SH-SY5Y (cell line): Measurements from ENCODE around the gene PCMTD2.

Experiments
- GATA2 ChIP-seq: IDR thresholded peaks from 2 replicates; pipeline ENCODE4 v1.6.1; 2011; ENCODE audit warnings: mild to moderate bottlenecking, low read depth, low read length
- GATA3 ChIP-seq: IDR thresholded peaks from 2 replicates; pipeline ENCODE4 v1.6.1; 2011; ENCODE audit warnings: low read depth, mild to moderate bottlenecking, low read length, moderate library complexity

PCMTD2 gene

GRCh38 chr20:64254571-64255360 is 782 bp upstream of the PCMTD2 start:
- no peak for TF ChIP-seq GATA2
- no peak for TF ChIP-seq GATA3

- TF ChIP-seq GATA3 = no peak
- TF ChIP-seq GATA2 = no peak
These were observed 861 bp downstream of the PCMTD2 start for GRCh38 chr20:64256282-64256935.

GRCh38 chr20:64257107-64257757 is 1.7 kb downstream of the PCMTD2 start:
- no peak for TF ChIP-seq GATA3
- TF ChIP-seq GATA2 = no peak

- TF ChIP-seq GATA3 (no peak), GATA2 (no peak)
These were observed 2.7 kb downstream of the PCMTD2 start for GRCh38 chr20:64258071-64258823.

- TF ChIP-seq GATA2 = no peak
- TF ChIP-seq GATA3 = no peak
These were observed 4.7 kb downstream of the PCMTD2 start for GRCh38 chr20:64260239-64260638.

- TF ChIP-seq GATA3 (peak; percentile 22; the same call in 1 of the 2 replicates), GATA2 (peak; percentile 68)
These were observed 5.6 kb downstream of the PCMTD2 start for GRCh38 chr20:64261138-64261537.

GRCh38 chr20:64264091-64264490 is 8.5 kb downstream of the PCMTD2 start:
- TF ChIP-seq GATA2 (no peak), GATA3 (no peak)

- TF ChIP-seq GATA2 (no peak), GATA3 (no peak)
These were observed 9.7 kb downstream of the PCMTD2 start for GRCh38 chr20:64265201-64265600.

- no peak for TF ChIP-seq GATA3
- no peak for TF ChIP-seq GATA2
These were observed 11.4 kb downstream of the PCMTD2 start for GRCh38 chr20:64266988-64267387.

GRCh38 chr20:64268174-64268573 is 12.6 kb downstream of the PCMTD2 start:
- TF ChIP-seq GATA3 (no peak), GATA2 (no peak)

- no peak for TF ChIP-seq GATA2
- no peak for TF ChIP-seq GATA3
These were observed 14.3 kb downstream of the PCMTD2 start for GRCh38 chr20:64269604-64270411.

- TF ChIP-seq GATA2 (no peak), GATA3 (no peak)
These were observed 16.1 kb downstream of the PCMTD2 start for GRCh38 chr20:64271636-64272035.

- no peak for TF ChIP-seq GATA3
- TF ChIP-seq GATA2 = no peak
These were observed 17.6 kb downstream of the PCMTD2 start for GRCh38 chr20:64273109-64273508.
